Sigmoid colon (tissue), 4 donors: Measurements from ENCODE around the gene POLR1G.

Source experiments
- EP300 ChIP-seq, 4 donors: sonication (generic); formaldehyde crosslinking; IDR thresholded peaks; one replicate each; pipeline ENCODE4 v1.6.1; 2017; ENCODE audit warnings: antibody characterized with exemption in 4 of 4
- POLR2A ChIP-seq, 2 donors: fragments of 450-650 bp; IDR thresholded peaks; one replicate each; pipeline ENCODE4 v1.6.1; 2016; ENCODE audit warnings: antibody characterized with exemption in 2 of 2, mild to moderate bottlenecking in 2 of 2, moderate library complexity in 2 of 2

DNA sequence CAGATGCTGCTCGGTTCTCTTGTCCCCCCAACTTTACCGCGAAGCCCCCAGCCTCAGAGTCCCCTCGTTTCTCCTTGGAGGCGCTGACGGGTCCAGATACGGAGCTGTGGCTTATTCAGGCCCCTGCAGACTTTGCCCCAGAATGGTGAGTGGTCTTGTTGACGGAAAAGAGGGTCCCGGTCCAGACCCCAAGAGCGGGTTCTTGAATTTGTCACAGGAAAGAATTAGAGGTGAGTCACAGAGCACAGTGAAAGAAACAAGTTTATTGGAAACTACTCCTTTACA is 589 bp downstream of the POLR1G start:
- TF ChIP-seq POLR2A (IDR thresholded peaks at IDR 0.05) (no peak), EP300 (IDR thresholded peaks at IDR 0.05) (no peak)
